Uterus (tissue), 2 donors: ENCODE results near the gene RTF1.

Experiments used
- POLR2A ChIP-seq, 2 donors: fragments of 450-650 bp; IDR thresholded peaks; one replicate each; pipeline ENCODE4 v1.6.1; 2016; ENCODE audit warnings: antibody characterized with exemption in 2 of 2, mild to moderate bottlenecking in 1 of 2, moderate library complexity in 1 of 2
- TF ChIP-seq, protein P1 (sequence below), 4 experiments: fragments of 200-600 bp in 2 of 4; fragments of 450-650 bp in 2 of 4; sonication (generic) in 2 of 4; IDR thresholded peaks; one replicate each; pipeline ENCODE4 v1.5.1; 2016 to 2019; ENCODE audit warnings: antibody characterized with exemption in 4 of 4, mild to moderate bottlenecking in 2 of 4, moderate library complexity in 1 of 4

DNA sequence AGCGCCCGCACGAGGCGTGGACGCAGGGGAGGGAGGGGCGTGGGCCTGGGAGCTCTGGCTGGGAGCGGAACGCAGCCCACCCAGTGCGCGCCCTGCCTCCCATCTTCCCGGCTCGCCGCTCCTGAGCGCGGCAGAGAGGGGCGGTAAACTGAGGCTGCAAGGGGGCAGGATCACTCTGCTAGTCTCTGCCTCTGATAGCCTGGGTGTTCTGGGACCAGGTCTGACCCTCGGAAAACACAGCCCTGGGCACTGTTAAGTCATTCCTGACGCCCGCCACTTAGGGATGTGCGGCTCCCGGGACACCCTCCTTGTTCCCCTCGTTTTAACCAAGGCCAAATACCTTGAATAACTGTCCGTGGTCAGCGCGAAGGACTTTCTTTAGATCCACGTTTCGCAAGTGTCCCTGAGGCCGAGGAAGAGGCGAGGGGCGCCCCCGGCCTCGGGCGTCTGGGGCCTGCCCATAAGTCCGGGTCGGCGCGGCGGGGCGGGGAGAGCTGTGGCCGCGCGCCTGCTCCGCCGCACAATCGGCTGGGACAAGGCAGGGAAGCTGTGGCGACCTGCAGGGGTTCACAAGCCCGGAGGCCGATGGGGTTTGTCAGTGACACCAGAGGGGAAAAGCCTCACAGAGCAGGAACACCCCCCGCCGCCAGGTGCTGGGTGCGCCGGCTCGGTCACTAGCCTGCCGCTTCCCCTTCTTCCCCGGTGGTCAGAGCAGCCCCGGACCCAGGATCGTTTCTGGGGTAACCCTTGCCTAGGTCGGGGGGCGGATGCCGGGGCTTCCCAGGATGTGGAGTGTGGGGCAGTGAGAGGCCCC is 78.2 kb downstream of the RTF1 start:
- TF ChIP-seq, protein P1, sequence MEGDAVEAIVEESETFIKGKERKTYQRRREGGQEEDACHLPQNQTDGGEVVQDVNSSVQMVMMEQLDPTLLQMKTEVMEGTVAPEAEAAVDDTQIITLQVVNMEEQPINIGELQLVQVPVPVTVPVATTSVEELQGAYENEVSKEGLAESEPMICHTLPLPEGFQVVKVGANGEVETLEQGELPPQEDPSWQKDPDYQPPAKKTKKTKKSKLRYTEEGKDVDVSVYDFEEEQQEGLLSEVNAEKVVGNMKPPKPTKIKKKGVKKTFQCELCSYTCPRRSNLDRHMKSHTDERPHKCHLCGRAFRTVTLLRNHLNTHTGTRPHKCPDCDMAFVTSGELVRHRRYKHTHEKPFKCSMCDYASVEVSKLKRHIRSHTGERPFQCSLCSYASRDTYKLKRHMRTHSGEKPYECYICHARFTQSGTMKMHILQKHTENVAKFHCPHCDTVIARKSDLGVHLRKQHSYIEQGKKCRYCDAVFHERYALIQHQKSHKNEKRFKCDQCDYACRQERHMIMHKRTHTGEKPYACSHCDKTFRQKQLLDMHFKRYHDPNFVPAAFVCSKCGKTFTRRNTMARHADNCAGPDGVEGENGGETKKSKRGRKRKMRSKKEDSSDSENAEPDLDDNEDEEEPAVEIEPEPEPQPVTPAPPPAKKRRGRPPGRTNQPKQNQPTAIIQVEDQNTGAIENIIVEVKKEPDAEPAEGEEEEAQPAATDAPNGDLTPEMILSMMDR (IDR thresholded peaks at IDR 0.05), result no peak
- TF ChIP-seq POLR2A (IDR thresholded peaks at IDR 0.05), result no peak
